Thymus (tissue), 11 donors: Measurements from ENCODE around the gene PSMC6. TPM values are rescaled to one million over a fixed set of nuclear protein-coding genes. Genes with fewer than 3 reads are reported as not detected.
"Not testable (repeated sequence)": the region's sequence is repeated elsewhere in the genome, so short reads cannot be mapped to it uniquely, and the experiment has no call there.

Experiments
- DNase-seq, 9 donors: peaks; one replicate each; pipeline ENCODE4 v3.0.0-alpha.2; 2013; ENCODE audit warnings: low spot score in 9 of 9, low read depth in 6 of 9, missing footprints in 1 of 9
- H3K27ac ChIP-seq, 2 donors: one replicate each; pipeline ENCODE4 v1.5.1; 2013; ENCODE audit warnings: control low read depth in 1 of 2, low read depth in 1 of 2, low read length in 1 of 2, mild to moderate bottlenecking in 1 of 2, moderate library complexity in 1 of 2
- H3K27me3 ChIP-seq, 2 donors: one replicate each; pipeline ENCODE4 v1.5.1; 2013; ENCODE audit warnings: low read length in 1 of 2; ENCODE audit not compliant: control insufficient read depth in 2 of 2, insufficient read depth in 1 of 2
- H3K36me3 ChIP-seq, 2 donors: one replicate each; pipeline ENCODE4 v1.5.1; 2013; ENCODE audit warnings: low read length in 1 of 2, mild to moderate bottlenecking in 1 of 2, moderate library complexity in 1 of 2; ENCODE audit not compliant: control insufficient read depth in 2 of 2, insufficient read depth in 2 of 2
- H3K4me1 ChIP-seq, 2 donors: one replicate each; pipeline ENCODE4 v1.5.1; 2013; ENCODE audit warnings: low read length in 2 of 2; ENCODE audit not compliant: control insufficient read depth in 2 of 2, insufficient read depth in 2 of 2
- H3K4me3 ChIP-seq, 2 donors: one replicate each; pipeline ENCODE4 v1.5.1; 2013; ENCODE audit warnings: low read length in 2 of 2, control low read depth in 1 of 2, mild to moderate bottlenecking in 1 of 2
- H3K9me3 ChIP-seq, 2 donors: one replicate each; pipeline ENCODE4 v1.5.1; 2013; ENCODE audit warnings: low read length in 1 of 2, mild to moderate bottlenecking in 1 of 2; ENCODE audit not compliant: control insufficient read depth in 2 of 2, insufficient read depth in 1 of 2
- WGBS: extraction: QIAGEN DNeasy Blood & Tissue Kit; methylation state at CpG from one replicate; pipeline ENCODE4 v1.1.7; 2013; 5-methylcytosine and 5-hydroxymethylcytosine counted together
- polyA plus RNA-seq: library from polyadenylated mRNA; stranded (reverse); fragments of 200-250 nt; gene quantifications from one replicate; pipeline ENCODE4 v1.2.3, GENCODE V29; 2013
- total RNA-seq: library from RNA; stranded (reverse); fragments of 120-200 nt; gene quantifications from one replicate; pipeline ENCODE4 v1.2.4, GENCODE V29; 2013
- donor health status: healthy.

PSMC6 gene
- total and polyA plus RNA-seq, 2 donors = 141 to 150 TPM

GRCh38 chr14:52729035-52729434, 22.0 kb downstream of the PSMC6 start:
- 98% methylated on average over 15 of the region's 15 CpGs for WGBS
- H3K4me1 ChIP-seq, H3K27ac ChIP-seq, H3K9me3 ChIP-seq, H3K4me3 ChIP-seq, H3K27me3 ChIP-seq, DNase-seq: not testable (repeated sequence)
- H3K36me3 ChIP-seq = peaks cover 7 to 36% of the 10 kb centered on the region in 2 donors

- 2% methylated on average over 8 of the region's 8 CpGs for WGBS
- no peak for DNase-seq
- Histone ChIP-seq H3K27ac (peak overlapping the region in 1 of 2 donors; percentile 45), H3K36me3 (peaks cover 6 to 38% of the 10 kb centered on the region in 2 donors), H3K27me3 (no peaks in the 10 kb centered on the region), H3K4me1 (peaks cover 7 to 8% of the 10 kb centered on the region in 2 donors), H3K4me3 (peak overlapping the region; percentile 21 to 62), H3K9me3 (no peaks in the 10 kb centered on the region)
Observed at GRCh38 chr14:52729585-52729924, 22.6 kb downstream of the PSMC6 start.

- Histone ChIP-seq H3K9me3 (no peaks in the 10 kb centered on the region), H3K4me1 (peaks cover 7 to 8% of the 10 kb centered on the region in 2 donors), H3K36me3 (peaks cover 6 to 33% of the 10 kb centered on the region in 2 donors), H3K27me3 (no peaks in the 10 kb centered on the region), H3K4me3 (peak within 1 kb of the TSS; percentile 62 to 99), H3K27ac (peak within 1 kb of the TSS; percentile 79 to 84)
- WGBS = under 1% methylated on average over 72 of the region's 72 CpGs
- peak; percentile 80 to 97 (median 95) for DNase-seq
Observed at GRCh38 chr14:52729925-52730708, 23.1 kb downstream of the PSMC6 start, which contains the start of gene STYX. Gene STYX (plus strand): TSS chr14:52730166. CDS start chr14:52730475, 309 bp downstream.

- Histone ChIP-seq H3K4me1 (peaks cover 7 to 8% of the 10 kb centered on the region in 2 donors), H3K9me3 (no peaks in the 10 kb centered on the region), H3K27ac (peak overlapping the region in 1 of 2 donors; percentile 79), H3K4me3 (peak overlapping the region; percentile 62 to 99), H3K36me3 (peaks cover 6 to 30% of the 10 kb centered on the region in 2 donors), H3K27me3 (no peaks in the 10 kb centered on the region)
- DNase-seq = no peak
- WGBS = 3% methylated on average over 11 of the region's 11 CpGs
Observed at GRCh38 chr14:52730709-52731111, 23.7 kb downstream of the PSMC6 start.

DNA sequence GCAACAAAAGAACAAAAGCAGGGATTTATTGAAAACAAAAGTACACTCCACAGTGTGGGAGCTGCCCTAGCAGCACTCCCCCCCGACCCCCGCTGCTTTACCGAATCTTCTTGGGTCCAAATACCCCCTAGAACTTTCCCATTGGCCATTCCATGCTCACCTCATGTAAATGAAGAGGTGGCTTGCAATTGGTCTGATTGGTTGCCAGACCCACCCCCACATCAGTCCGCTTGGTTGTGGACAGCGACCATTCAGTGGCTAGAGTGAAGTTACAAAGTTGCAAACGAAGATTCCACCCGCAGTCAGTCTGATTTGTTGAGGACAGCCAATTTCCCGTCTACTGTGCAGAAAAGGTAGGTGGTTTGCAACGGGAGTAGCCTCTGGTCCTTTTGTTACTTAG, 26.8 kb downstream of the PSMC6 start:
- Histone ChIP-seq H3K27me3 (no peaks in the 10 kb centered on the region), H3K4me3 (no peak overlapping the region), H3K9me3 (no peaks in the 10 kb centered on the region), H3K36me3 (peaks cover 6 to 16% of the 10 kb centered on the region in 2 donors), H3K27ac (no peak overlapping the region), H3K4me1 (peaks cover 7 to 8% of the 10 kb centered on the region in 2 donors)
- no peak for DNase-seq
- WGBS = 98% methylated on average over 9 of the region's 9 CpGs

DNA sequence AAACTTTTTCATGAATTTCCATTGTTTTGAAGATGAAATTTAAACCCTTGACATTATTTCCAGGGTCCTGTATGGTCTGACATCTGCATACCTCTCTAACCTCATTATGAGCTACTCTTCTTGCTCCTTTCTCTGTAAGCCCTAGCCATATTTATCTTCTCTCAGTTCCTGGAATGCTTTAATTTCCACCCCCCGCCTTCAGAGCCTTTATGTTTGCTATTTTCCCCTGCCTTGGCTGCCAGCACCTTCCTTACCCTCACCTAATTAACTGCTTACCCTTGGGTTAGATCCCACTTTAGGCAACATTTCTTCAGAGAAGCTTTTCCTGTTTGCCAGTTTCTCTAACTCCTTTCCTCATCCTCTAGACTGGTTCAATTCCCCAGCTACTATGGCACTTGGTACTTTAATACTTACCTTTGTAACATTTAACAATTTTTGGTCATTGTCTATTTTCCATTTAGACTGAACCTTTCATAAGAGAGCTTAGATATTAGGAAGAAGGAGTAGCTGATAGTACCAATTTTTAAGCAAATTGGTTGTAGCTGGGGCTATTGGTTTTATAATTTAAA, 29.0 kb downstream of the PSMC6 start:
- Histone ChIP-seq H3K27me3 (no peaks in the 10 kb centered on the region), H3K9me3 (no peaks in the 10 kb centered on the region), H3K4me3 (no peak overlapping the region), H3K27ac (no peak overlapping the region), H3K4me1 (peaks cover 2 to 5% of the 10 kb centered on the region in 2 donors), H3K36me3 (peaks cover 6 to 16% of the 10 kb centered on the region in 2 donors)
- DNase-seq = no peak
- 94% methylated on average over 1 of the region's 1 CpG for WGBS

DNA sequence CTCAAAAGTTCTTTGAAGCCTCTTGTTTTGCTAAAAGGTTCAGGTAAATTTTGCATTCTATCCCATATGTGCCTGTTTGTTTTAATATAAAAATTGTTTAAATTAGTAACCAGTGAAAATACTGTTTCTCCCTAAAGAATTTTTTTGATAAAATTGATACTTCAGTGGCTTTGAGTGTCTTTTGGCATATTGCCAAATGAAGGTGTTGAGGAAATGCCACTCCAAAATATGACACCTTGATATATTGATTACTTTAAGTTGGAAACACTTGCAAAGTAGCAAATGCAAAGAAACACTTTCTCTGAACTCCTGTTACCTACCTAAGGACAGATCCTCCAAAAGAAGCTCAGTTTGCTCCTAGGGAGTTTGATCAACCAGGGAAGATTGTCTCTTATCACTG, 31.4 kb downstream of the PSMC6 start:
- H3K9me3 ChIP-seq = no peaks in the 10 kb centered on the region
- H3K27me3 ChIP-seq = no peaks in the 10 kb centered on the region
- H3K4me3 ChIP-seq = no peak overlapping the region
- H3K4me1 ChIP-seq = peaks cover 7% of the 10 kb centered on the region in 2 donors
- DNase-seq = no peak
- peaks cover 6 to 11% of the 10 kb centered on the region in 2 donors for H3K36me3 ChIP-seq
- no peak overlapping the region for H3K27ac ChIP-seq

DNA sequence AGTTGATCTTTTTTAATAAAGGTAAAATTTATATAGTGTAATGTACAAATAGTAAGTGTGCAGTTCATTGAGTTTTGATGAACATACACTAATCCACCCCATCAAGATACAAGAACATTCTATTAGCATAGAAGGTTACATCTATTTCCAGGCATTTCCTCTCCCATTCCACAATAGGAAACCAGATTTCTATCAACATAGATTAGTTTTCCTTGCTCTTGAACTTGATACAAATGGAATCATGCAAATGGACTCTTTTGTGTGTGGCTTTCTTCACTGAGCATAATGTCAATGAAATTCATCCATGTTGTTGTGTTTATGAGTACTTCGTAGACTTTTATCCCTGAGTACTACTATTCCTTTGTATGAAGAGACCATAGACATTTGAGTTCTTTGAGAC, 33.8 kb downstream of the PSMC6 start:
- Histone ChIP-seq H3K4me1 (peaks cover 7% of the 10 kb centered on the region in 2 donors), H3K27me3 (no peaks in the 10 kb centered on the region), H3K9me3 (no peaks in the 10 kb centered on the region), H3K36me3 (no peaks in the 10 kb centered on the region), H3K27ac (no peak overlapping the region), H3K4me3 (no peak overlapping the region)
- 99% methylated on average over 1 of the region's 1 CpG for WGBS
- no peak for DNase-seq

GRCh38 chr14:52741865-52742264, 34.9 kb downstream of the PSMC6 start:
- DNase-seq = peak in 3 of 9 donors; percentile 6 to 41 (median 9)
- Histone ChIP-seq H3K9me3 (no peaks in the 10 kb centered on the region), H3K27ac (peak overlapping the region; percentile 75 to 86), H3K4me3 (no peak overlapping the region), H3K4me1 (peaks cover 7% of the 10 kb centered on the region in 2 donors), H3K36me3 (peaks cover 0 to 3% of the 10 kb centered on the region in 2 donors), H3K27me3 (no peaks in the 10 kb centered on the region)
